Limb (tissue), 2 donors: ENCODE results near the gene GPR161.
"Not testable (repeated sequence)": the region's sequence is repeated elsewhere in the genome, so short reads cannot be mapped to it uniquely, and the experiment has no call there.

ENCODE experiments used
- DNase-seq, 2 donors: peaks; one replicate each; pipeline ENCODE4 v3.0.0-alpha.2; 2016; ENCODE audit errors: extremely low spot score in 2 of 2

GPR161 gene

DNA sequence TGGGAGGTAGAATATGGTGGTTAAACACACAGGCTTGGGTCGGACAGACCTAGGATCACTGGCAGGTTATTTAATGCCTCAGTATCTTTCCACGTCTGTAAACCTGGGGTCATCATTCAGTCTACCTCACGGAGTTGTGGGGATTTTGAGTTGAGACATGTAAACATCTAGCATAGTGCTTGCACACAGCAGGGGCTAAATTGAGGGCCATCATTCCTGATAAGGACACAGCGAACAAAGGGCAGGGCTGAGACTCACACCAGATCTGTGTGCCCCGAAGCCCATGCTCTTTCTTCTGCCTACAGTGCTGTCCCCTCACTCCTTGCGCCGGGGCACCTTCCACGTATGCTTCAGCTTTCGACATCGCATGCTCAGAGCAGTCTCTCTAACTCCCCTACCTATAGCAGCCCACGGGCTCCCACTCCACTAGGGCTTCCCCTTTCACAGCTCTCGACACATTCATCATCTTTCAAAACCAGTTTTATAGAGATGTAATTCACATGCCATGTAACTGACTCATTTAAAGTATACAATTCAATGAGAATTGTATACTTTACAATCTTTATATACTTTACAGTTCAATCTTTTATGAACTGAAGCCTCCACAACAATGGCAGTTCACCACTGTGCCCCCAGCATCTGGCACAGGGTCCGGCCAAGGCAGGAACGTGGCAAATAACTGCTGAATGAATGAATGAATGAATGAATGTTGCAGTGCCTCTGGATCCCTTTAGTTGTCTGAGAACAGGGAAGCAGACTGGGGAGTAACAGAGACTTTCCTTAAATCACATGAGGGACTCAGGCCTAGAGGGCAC, 48.0 kb downstream of the GPR161 start:
- DNase-seq, result peak in 1 of 2 donors; percentile 19

DNA sequence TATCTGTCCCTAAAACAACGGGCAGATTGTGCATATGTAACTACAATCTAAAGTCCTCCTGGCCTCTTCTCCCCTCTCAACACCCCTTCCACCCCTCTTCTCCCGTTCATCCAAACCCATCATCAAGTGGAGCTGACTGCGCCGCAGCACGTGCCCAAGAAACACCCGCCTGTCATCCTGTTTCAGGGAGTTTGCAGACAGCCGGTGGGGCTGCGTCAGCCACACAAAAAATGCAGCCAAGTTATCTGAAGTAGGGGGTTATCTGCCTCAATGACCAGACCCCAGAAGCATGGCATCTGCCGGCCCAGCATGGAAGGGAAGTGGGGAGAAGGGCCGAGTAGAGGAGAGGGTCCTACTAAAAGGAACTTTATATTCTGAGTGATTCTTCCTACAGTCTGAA, 49.0 kb downstream of the GPR161 start:
- no peak for DNase-seq

DNA sequence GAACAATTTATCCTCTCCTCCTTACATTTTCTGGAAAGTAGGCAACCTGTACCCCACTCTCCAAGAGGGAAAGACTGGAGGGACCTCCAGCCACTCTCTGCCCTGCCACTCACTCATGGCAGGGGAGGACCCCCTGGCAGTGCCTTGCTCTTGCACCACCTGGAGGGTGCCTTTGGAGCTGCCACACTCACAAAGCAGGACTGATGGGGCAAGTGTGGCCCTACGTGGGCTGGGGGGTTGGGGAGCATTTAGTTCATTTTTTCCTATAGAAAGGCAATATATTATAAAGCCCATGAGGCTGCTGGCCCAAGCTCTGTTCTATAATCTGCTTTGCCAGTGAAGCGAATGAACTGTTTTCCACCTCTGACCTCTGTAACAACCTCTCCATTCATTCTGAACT, 50.3 kb downstream of the GPR161 start:
- no peak for DNase-seq

DNA sequence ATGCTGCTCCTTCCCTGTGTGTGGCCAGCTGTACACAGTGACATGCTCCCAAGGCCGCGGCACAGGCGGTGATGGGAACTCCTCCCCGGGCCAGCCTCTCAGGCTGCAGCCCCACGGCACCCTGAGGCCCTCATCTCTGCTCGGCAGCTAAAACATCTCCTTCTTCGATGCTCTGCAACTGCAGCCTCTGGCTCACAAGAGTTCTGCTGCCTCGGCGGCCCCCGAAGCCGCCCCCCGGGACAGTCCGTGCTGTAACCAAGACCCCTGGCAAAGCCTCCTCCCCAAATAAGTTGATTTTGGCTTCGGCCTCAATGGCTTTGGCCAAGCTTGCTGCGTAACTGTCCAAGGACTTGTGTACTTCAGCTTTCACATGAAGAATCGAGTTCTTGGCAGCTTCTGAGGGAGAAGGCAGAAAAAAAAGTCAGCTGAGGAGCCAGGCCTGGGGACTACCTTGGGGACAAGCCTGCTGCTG, 51.3 kb downstream of the GPR161 start:
- peak; percentile 2 to 43 for DNase-seq

DNA sequence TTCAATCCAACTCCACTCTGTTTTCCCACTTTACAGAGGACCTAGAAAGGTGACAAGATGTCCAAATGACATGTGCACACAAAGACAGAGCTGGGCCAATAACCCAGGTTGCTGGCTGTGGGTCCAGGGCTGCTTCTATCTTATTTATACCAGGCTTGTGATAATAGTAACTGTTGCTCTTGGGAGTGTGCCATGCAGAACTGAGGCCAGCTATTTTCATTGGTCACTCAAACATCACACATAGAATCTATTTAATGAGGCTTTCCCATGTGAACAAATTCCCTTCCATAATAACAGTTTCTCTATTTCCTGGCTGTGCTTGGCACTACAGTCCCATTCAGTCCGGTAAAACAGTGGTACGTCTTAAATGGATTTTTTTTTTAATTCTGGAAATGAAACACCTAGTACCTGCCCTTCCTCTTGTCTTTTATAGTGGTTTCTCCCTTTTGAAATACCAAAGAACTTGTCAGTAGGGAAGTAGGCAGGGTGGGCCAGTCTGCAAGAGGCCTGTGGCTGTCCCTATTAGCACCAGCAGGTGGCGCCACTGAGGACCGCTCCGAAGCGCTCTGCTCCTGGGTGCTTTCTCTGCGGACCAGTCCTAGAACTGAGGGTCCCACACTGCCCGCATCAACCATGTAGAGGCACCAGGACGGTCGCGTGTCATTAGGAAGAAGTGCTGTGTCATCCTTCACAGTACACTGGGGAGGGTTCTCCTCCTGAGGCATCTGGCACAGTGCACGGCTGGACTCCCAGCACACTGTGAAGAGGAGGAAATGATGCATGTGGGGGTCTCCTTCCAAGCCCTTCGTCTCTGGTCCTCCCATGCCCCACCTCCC, 52.1 kb downstream of the GPR161 start:
- peak; percentile 8 to 62 for DNase-seq

DNA sequence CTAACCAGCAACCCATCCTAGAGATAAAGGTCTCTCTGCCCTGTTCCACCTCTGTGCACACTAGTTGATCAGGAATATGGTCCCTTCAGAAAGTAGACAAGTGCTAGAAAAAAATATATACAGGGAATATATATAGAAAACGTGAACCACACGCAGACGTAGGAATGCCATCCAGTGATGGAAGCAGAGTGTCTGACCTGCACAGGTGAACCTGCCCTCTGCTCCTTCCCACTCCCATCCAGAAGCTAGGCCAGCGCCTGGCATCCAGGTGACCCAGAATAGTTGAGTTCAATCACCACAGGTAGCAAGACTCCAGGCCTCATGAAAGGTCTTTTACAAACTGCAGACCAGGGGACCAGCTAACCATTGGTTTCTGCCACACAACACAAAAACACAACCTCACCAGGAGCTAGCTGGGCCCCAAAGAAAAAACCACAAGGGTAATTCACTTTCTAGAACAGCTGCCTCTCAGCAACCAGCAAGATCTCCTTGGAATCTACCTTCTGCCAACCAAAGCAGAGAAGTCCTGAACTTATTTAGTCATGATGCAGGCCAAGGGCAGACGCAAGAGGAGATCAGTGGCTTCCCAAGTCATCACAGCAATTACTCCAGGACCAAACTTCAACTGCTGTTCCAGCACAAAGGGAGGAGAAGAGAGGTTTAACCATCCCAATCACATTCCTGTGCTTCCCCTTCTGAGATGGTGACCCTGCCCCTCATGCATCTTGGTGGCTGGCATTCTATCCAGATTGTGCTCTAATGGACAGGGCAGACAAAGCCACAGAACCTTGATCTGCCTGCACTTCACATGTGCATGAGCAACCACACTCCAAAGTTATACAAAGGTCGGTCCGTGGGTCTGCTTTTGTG, 53.0 kb downstream of the GPR161 start:
- peak in 1 of 2 donors; percentile 23 for DNase-seq

DNA sequence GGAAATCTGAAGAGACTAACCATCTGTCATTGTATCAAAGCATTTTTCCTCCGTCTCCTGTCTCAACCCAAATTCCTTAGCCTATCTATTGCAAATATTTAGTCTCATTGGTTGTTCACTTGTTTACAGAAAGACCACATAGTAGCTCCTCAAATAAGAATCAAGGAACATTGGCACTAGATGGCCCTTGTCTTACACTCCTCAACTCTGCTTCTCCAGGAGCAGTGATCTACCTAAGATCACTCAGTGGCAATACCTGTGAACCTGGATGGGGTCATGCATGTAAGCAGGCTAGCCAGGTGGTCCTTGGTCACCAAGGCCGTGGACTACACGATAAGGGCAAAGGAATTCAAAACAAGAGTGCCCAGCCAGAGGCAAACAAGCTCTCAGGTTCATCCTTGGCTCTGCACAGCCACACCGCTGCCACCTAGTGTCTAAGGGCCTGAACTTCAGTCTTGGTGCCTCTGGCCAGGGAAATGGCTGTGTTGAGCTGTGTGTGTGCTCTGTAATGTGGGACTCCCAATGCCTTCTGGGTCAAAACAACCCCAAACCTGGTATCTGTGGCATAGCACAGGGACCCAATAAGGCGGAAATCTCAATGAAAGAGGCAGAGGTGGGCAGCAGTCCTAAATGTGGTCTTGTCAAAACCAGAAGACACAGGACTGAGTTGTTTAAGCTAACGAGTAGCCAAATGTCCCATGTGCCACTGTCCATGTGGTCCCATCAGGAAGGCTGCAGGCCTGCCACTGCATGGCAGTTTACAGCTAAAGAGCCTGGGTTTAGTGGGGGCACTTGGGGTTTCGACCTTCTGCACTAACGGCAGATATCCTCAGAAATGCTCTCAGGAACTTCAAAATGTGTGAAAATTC, 54.5 kb downstream of the GPR161 start:
- peak; percentile 65 to 80 for DNase-seq

DNA sequence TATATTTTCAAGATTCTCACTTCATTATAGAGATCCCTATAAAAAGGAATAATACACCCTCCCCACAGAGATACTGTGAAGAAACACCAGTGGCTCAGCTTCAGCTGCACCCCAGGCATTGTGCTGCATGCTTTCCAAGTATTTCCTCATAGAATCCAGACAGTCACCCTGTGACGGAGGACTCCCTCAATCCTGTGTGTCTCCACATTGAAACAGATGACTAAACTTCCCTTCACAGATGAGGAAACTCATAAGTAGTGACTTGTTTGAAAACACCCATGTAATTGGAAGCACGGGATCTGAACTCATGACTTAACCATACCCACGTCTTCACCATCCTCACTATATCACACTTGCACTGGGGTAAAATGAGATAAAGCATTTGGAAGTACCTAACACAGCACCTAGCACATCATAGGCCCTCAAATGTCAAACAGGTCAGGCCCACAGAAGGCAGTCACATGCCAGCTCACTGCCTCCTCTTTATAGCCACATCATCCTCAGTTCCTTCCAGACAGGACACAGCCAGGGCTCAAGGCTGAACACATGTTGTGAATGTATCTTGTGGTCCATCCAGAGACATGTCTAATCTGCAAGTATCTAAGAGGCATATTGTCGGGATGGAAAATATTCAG, 55.2 kb downstream of the GPR161 start:
- no peak for DNase-seq

DNA sequence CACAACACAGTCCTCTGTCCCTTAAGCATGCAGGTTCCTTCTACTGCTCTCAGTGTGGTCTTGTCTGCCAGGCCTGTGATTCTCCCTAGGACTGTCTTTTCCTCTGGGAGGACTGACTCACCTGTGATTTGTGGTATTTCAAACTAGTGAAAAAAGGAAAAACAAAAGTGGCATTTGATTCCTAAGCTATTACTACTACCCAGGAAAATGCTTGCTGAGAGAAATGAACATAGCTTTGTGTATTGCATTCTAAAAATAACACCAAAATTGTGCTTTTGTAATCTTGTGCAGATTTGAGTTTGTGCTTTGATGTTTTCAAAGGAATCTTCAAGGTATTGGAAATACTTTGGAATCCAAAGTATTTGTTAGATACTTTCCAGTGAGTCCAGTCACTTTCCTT, 57.0 kb downstream of the GPR161 start:
- no peak for DNase-seq

DNA sequence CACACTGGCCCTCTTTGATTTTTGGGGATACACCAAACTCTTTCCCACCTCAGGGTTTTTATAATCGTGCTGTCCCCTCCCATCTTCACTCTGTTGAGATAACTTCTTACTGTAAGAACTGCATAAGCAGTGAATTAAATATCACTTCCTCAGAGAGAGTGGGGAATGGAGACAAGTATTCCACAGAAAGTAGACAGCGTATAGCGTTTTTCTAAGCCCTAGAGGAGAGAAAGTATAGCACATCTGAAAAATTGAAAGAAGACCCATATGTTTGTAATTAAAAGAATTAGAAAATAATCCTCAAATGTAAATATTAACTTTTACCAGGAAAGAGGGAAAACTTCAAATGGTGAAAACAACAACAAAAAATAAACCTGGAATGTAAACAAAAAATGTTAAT, 67.3 kb downstream of the GPR161 start:
- no peak for DNase-seq

DNA sequence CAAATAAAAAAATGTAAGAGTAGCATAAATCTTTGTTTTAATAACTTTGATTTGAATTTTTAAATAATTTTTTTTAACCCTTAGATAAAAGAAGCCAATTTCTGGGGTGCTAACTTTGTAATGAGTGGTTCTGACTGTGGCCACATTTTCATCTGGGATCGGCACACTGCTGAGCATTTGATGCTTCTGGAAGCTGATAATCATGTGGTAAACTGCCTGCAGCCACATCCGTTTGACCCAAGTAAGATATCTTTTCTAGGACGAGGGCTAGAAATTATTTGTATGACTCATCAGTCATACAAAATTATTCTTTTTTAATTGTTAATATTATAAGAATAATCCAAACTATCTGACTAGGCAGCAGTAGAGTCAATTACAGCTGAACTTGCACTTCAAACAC, 71.2 kb downstream of the GPR161 start:
- DNase-seq, result no peak

DNA sequence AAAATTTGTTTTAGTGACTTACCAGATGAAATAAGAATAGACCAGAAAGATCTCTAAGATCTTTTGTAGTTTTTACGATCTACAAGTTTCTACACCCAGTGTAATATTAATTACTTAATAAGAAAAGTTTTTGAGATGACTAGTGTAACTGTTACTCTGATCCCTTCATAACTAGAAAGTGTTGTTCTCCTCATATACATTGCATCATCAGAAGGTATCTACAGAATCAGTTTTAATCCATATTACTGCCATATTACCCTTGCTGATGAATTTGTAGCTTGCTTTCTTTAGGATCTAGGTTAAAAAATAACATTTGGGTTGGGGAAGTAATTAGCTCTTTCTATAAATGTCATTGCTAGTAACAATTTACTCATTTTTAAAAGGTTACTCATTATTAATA, 72.5 kb downstream of the GPR161 start:
- DNase-seq, result no peak

DNA sequence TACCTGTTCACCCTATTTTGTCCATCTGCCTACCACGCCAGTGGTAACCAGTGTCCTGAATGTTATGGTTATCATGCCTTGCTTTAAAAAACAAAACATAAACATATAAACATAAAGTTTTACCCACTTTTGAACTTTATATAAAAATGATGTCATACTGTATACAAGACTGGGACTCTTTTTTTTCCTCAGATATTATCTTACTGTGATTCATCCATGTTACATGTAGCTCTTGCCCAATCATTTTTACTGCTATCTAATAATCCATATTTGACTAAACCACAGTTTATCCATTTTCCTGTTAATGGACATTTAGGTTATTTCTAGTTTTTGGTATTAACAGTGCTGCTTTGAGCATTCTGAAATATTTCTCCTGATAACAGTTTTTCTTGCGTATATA, 78.8 kb downstream of the GPR161 start:
- DNase-seq, result no peak

DNA sequence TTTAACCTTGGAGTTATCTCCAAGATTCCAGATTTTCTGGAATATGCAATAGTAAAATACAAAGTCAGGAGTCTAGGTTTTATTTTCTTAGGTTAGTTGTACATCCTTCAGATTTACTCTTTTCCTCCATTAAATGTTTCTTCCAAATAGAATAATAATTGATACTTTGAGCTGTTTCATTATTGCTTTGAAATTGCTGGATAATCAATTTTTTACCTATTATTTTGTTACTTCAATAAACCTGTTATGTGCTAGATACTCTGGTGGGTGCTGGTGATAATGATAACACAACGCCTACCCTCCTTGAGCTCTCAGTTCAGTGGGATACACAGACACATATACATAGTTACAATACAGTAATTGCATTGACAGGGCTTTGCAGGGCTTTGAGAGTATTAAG, 79.4 kb downstream of the GPR161 start:
- no peak for DNase-seq

DNA sequence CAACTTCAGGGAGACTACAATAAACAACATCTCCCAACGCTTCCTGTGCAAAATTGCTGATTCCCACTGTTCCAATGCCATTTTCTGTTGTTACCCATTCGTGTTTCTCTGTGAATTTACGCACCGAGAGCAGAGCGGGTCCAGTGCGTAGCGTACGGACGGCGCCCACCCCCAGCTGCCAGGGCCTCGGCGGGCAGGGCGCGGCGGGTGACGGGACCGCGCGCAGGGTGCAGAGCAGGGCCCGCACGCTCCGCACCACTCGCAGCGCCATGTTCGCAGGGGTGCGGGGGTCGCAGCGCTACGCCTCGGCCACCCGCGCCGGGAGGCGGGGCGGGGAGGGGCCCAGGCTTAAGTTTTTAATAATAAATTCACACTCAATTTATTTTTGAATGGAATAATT, 80.6 kb downstream of the GPR161 start:
- not testable (repeated sequence) for DNase-seq

DNA sequence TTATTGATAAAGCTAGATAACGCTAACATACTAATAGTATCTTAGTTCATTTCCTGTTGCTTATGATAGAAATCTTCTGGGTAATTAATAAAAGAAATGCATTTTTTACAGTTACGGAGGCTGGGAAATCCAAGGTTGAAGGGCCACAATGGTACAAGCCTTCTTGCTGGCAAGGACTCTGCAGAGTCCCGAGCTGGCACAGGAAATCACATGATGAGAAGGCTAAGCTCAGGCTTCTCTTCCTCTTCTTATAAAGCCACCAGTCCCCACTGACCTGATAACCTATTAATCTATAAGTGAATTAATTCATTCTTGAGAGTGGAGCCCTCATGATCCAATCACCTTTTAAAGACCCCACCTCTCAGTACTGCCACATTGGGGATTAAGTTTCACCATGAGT, 82.6 kb downstream of the GPR161 start:
- DNase-seq, result no peak

DNA sequence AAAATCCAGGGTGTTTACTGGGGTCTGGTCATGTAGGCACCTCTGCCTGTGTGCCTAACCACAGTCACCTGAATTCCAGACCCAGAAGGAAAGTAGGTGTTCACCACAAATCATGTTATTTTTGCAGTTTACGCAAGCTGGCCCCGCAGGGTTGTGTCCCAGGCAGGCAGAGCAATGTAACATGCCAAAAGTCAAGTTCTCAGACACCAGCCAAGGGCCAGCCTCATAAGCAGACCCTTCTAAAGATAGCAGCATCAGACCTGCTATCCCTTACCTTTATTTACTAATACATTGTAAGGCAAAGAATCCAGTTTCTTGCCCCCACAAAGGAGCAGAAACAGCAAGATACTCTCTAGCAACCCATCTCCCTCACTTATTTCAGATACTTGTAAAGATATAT, 83.0 kb downstream of the GPR161 start:
- no peak for DNase-seq

DNA sequence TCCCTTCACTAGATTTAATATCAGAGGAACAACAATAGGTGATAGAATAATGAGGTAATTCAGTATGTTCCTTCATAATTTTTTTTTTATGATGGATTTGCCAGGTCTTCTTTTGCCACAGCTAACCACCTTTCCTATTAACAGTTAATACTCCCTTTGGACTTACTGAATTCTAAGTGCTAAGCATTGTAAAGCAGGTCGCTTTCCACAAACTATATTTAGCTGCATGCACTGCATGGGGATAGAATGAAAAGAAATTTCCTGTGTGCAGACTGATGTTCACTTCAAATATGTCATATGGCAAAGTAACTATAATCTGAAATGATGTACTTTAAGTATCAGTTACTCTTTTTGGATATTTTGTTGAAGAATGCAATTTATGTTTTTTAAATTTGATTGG, 85.8 kb downstream of the GPR161 start:
- DNase-seq, result no peak

DNA sequence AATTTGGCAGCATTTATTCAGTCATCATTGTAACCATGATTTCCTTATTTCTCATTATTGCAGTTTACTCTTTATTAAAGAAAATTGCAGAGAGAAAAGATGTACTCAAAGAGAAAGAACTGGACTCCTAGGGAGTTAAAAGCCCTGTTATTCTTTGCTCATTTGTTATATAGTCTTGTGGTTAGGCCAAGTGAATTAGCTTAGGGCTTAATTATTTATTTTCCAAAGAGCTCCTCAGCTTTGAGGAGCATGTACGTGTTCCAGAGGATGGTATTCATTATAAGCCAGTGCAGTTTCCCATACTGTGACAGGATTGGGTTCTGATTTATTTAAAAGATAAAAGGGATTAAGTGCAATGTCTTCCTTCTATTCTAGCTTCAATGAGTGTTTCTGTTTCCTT, 86.4 kb downstream of the GPR161 start:
- no peak for DNase-seq

DNA sequence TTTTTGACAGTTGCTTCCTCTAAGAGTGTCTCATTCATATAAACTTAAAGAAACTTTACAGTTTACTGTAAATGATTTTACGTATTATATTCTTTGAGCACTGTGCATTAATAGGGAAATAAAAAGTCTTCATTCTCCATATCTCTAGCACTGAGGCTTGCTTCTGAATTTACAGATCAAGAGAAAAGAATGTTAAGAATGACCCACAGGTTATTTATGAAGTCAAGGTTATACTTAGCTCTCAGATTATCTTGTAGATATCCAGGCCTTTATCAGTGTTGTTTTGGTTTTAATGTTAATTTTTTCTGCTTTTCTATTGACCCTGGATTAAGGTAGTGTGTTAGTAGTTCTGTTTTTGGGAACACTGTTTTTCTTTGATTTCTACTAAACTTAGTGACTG, 91.4 kb downstream of the GPR161 start:
- no peak for DNase-seq
